Measurements from ENCODE around the gene GMCL1. TPM values are rescaled to one million over a fixed set of nuclear protein-coding genes. Genes with fewer than 3 reads are reported as not detected.
"Not testable (repeated sequence)": the region's sequence is repeated elsewhere in the genome, so short reads cannot be mapped to it uniquely, and the experiment has no call there.

Gene GMCL1
- total and polyA plus RNA-seq, 2 of the 13 experiments (the other 11 are each of a cell fraction or from before 2014, with no cell fraction given) = 18.7 to 24.0 TPM

- intact Hi-C loops (cut with micrococcal nuclease; ENCODE audit: unreplicated experiment); ATAC-seq; DNase-seq (ENCODE audit: low spot score); H2AFZ ChIP-seq (ENCODE audit: low read length); H3K79me2 ChIP-seq (ENCODE audit: insufficient read depth, low read length); BruUV-seq (replicated peaks); FAIRE-seq; H3K9ac ChIP-seq (ENCODE audit: insufficient read depth, low read depth, low read length); in situ Hi-C loops (cut with HindIII; ENCODE audit: extremely low pct_ligation_motif_present, low pct_unique_long_range_greater_than_20kb); H4K20me1 ChIP-seq (ENCODE audit: insufficient read depth, low read length); H3K27me3 ChIP-seq (ENCODE audit: control insufficient read depth in 1 of 2, insufficient read depth in 2 of 2, low read length in 2 of 2); H3K4me1 ChIP-seq (ENCODE audit: insufficient read depth, low read length); H3K4me2 ChIP-seq (ENCODE audit: low read depth, low read length); H3K9me3 ChIP-seq (ENCODE audit: low read length); H3K27ac ChIP-seq (ENCODE audit: extremely low read length, insufficient read depth, low read length); H3K4me3 ChIP-seq (replicated peaks in 1 of 3; ENCODE audit: insufficient read depth in 1 of 3, low read depth in 2 of 3, low read length in 3 of 3); CTCF ChIA-PET (ENCODE audit: low intra/inter-chr PET ratio, low total read pairs): not testable (repeated sequence)
- POLR2A ChIA-PET = interaction anchor here (0.8 kb wide), 1 partner anchor 21 kb away, joined by 3 read pairs; no protein-coding TSS in a partner anchor
- WGBS (ENCODE audit: low lambda C conversion rate) = 96% methylated on average over 4 of the region's 4 CpGs
- H3K36me3 ChIP-seq (replicated peaks in 1 of 2; ENCODE audit: control insufficient read depth in 1 of 2, insufficient read depth in 2 of 2, low read length in 2 of 2) = peaks cover 27 to 83% of the 10 kb centered on the region in 2 experiments
Measured at GRCh38 chr2:69802781-69803367, 26.6 kb upstream of the GMCL1 start.

- no peak for TF ChIP-seq ZNF382 (CRISPR knock-in tag; IDR thresholded peaks at IDR 0.05; ENCODE audit: borderline replicate concordance)
- TF ChIP-seq NBN (conservative IDR thresholded peaks at IDR 0.05) = no peak
- no peak for TF ChIP-seq GRHL1 (CRISPR knock-in tag; conservative IDR thresholded peaks at IDR 0.05)
- TF ChIP-seq ZFP36L1 (CRISPR knock-in tag; IDR thresholded peaks at IDR 0.05) = no peak
- no peak for TF ChIP-seq NONO (IDR thresholded peaks at IDR 0.05)
- TF ChIP-seq NONO (CRISPR knock-in tag; conservative IDR thresholded peaks at IDR 0.05) = no peak
- POLR2A ChIA-PET = no interaction called here
Measured at GRCh38 chr2:69804416-69804815, 25.0 kb upstream of the GMCL1 start.

More at GRCh38 chr2:69804416-69804815, 25.0 kb upstream of the GMCL1 start:
- H3K79me2 ChIP-seq (ENCODE audit: insufficient read depth, low read length) = no peaks in the 10 kb centered on the region
- BruUV-seq (replicated peaks) = no TSS peak
- FAIRE-seq (no peak), DNase-seq (ENCODE audit: low spot score) (no peak), ATAC-seq (no peak)
- H3K4me3 ChIP-seq (replicated peaks in 1 of 3; ENCODE audit: insufficient read depth in 1 of 3, low read depth in 2 of 3, low read length in 3 of 3) = no peak overlapping the region
- H3K9me3 ChIP-seq (ENCODE audit: low read length) = no peaks in the 10 kb centered on the region
- in situ Hi-C loops (cut with HindIII; ENCODE audit: extremely low pct_ligation_motif_present, low pct_unique_long_range_greater_than_20kb) = no loop called here
- no peak overlapping the region for H2AFZ ChIP-seq (ENCODE audit: low read length)
- H3K27ac ChIP-seq (ENCODE audit: extremely low read length, insufficient read depth, low read length) = no peak overlapping the region
- H3K36me3 ChIP-seq (replicated peaks in 1 of 2; ENCODE audit: control insufficient read depth in 1 of 2, insufficient read depth in 2 of 2, low read length in 2 of 2) = peaks cover 31 to 79% of the 10 kb centered on the region in 2 experiments
- H3K9ac ChIP-seq (ENCODE audit: insufficient read depth, low read depth, low read length) = no peak overlapping the region
- 98% methylated on average over 11 of the region's 11 CpGs for WGBS (ENCODE audit: low lambda C conversion rate)
- H3K4me2 ChIP-seq (ENCODE audit: low read depth, low read length) = no peak overlapping the region
- H3K27me3 ChIP-seq (ENCODE audit: control insufficient read depth in 1 of 2, insufficient read depth in 2 of 2, low read length in 2 of 2) = no peaks in the 10 kb centered on the region
- H4K20me1 ChIP-seq (ENCODE audit: insufficient read depth, low read length) = no peaks in the 10 kb centered on the region
- CTCF ChIA-PET (ENCODE audit: low intra/inter-chr PET ratio, low total read pairs) = no interaction called here
- intact Hi-C loops (cut with micrococcal nuclease; ENCODE audit: unreplicated experiment) = no loop called here
- H3K4me1 ChIP-seq (ENCODE audit: insufficient read depth, low read length) = no peaks in the 10 kb centered on the region
